Measurements from ENCODE around the gene C1orf174.

- TF ChIP-seq, protein P1, sequence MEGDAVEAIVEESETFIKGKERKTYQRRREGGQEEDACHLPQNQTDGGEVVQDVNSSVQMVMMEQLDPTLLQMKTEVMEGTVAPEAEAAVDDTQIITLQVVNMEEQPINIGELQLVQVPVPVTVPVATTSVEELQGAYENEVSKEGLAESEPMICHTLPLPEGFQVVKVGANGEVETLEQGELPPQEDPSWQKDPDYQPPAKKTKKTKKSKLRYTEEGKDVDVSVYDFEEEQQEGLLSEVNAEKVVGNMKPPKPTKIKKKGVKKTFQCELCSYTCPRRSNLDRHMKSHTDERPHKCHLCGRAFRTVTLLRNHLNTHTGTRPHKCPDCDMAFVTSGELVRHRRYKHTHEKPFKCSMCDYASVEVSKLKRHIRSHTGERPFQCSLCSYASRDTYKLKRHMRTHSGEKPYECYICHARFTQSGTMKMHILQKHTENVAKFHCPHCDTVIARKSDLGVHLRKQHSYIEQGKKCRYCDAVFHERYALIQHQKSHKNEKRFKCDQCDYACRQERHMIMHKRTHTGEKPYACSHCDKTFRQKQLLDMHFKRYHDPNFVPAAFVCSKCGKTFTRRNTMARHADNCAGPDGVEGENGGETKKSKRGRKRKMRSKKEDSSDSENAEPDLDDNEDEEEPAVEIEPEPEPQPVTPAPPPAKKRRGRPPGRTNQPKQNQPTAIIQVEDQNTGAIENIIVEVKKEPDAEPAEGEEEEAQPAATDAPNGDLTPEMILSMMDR (IDR thresholded peaks at IDR 0.05): no peak
- TF ChIP-seq POLR2A (IDR thresholded peaks at IDR 0.05): no peak
Observed at GRCh38 chr1:3883194-3883925, 16.7 kb downstream of the C1orf174 start.
